GM19324 (cell line): ENCODE measurements around the gene IGF2BP3.
"Not testable (repeated sequence)": the region's sequence is repeated elsewhere in the genome, so short reads cannot be mapped to it uniquely, and the experiment has no call there.

Experiments used
- ATAC-seq: cut with Tn5 transposase; IDR thresholded peaks from one replicate; pipeline ENCODE4 v1.9.1; 2021; ENCODE audit warnings: mild to moderate bottlenecking, moderate library complexity; ENCODE audit not compliant: unreplicated experiment, low FRiP score

IGF2BP3 gene

GRCh38 chr7:23312141-23312540 lies 158.2 kb downstream of the IGF2BP3 start:
- not testable (repeated sequence) for ATAC-seq

GRCh38 chr7:23308754-23309153 lies 161.5 kb downstream of the IGF2BP3 start:
- no peak for ATAC-seq

GRCh38 chr7:23306936-23307521 lies 163.3 kb downstream of the IGF2BP3 start:
- no peak for ATAC-seq

GRCh38 chr7:23299770-23300300 lies 170.5 kb downstream of the IGF2BP3 start:
- ATAC-seq = no peak

GRCh38 chr7:23298885-23299769 lies 171.2 kb downstream of the IGF2BP3 start, which contains the start of gene MALSU1:
Gene MALSU1 (plus strand): TSS chr7:23299339. CDS start chr7:23299353, 14 bp downstream.
- peak; percentile 99 for ATAC-seq

- no peak for ATAC-seq
Observed at GRCh38 chr7:23298141-23298881, 172.0 kb downstream of the IGF2BP3 start.

GRCh38 chr7:23295401-23295697 lies 174.9 kb downstream of the IGF2BP3 start:
- no peak for ATAC-seq

GRCh38 chr7:23294549-23295400 lies 175.5 kb downstream of the IGF2BP3 start:
- ATAC-seq = no peak

GRCh38 chr7:23293500-23294073 lies 176.7 kb downstream of the IGF2BP3 start:
- no peak for ATAC-seq

- no peak for ATAC-seq
Observed at GRCh38 chr7:23292623-23293022, 177.7 kb downstream of the IGF2BP3 start.

GRCh38 chr7:23291957-23292560 lies 178.2 kb downstream of the IGF2BP3 start:
- ATAC-seq = no peak

GRCh38 chr7:23290993-23291392 lies 179.3 kb downstream of the IGF2BP3 start:
- no peak for ATAC-seq

GRCh38 chr7:23287612-23288011 lies 182.7 kb downstream of the IGF2BP3 start:
- ATAC-seq = no peak

GRCh38 chr7:23285657-23286646 lies 184.3 kb downstream of the IGF2BP3 start:
- no peak for ATAC-seq

GRCh38 chr7:23284871-23285270 lies 185.4 kb downstream of the IGF2BP3 start:
- ATAC-seq = no peak

- ATAC-seq = no peak
Observed at GRCh38 chr7:23283086-23283485, 187.2 kb downstream of the IGF2BP3 start.

- ATAC-seq = no peak
Observed at GRCh38 chr7:23279819-23280525, 190.3 kb downstream of the IGF2BP3 start.
